ENCODE data around the gene TPST1.
"Not testable (repeated sequence)": the region's sequence is repeated elsewhere in the genome, so short reads cannot be mapped to it uniquely, and the experiment has no call there.

TPST1 gene

DNA sequence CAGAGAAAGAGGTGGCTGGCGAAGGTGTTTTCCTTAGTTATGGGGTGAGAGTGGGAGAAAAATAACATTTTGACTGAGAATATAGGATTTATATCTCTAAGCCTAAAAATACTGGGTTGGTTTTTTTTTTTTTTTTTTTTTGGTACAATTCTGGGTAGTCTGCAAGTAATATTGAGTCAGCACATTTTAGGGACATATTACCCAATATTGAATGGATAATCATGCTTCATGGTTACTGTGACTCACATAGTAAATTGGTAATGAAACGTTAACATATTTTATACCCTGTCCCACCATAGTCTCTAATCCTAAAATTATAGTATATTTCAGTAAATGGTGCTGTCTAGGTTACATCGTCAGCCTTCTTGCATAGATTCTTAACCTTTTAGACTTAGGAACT lies 91.4 kb downstream of the TPST1 start:
- no peak for FAIRE-seq

DNA sequence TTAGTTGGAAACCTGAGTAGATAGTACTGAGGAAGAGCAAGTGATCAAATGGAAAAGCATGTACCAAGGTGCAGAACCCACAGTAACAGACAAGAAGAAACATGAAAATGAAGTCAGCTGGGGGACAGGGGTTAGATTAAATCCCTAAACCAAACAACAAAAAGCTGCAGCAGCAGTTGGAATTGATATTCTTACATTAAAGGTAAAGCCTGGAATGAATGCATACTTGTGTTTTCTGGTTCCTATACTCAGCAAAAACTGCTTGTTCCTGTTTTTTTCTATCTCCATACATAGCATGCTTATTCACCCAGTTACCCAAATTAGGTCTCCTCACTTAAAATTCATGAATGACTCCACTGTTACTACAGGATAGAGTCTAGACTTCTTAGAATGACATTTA lies 92.4 kb downstream of the TPST1 start:
- no peak for FAIRE-seq

DNA sequence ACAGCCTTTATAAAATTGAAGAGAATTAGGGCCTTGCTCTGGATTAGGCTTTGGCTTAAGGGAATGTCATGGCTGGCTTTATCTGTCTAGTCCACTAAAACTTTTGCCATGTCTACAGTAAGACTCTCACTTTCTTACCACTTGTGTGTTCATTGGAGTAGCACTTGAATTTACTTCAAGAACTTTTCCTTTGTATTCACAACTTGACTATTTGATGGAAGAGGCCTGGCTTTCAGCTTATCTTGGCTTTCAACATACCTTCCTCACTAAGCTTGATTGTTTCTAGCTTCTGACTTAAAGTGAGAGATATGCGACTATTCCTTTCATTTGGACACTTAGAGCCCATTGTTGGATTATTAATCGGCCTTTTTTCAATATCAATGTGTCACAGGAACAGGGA lies 96.1 kb downstream of the TPST1 start:
- no peak for FAIRE-seq

DNA sequence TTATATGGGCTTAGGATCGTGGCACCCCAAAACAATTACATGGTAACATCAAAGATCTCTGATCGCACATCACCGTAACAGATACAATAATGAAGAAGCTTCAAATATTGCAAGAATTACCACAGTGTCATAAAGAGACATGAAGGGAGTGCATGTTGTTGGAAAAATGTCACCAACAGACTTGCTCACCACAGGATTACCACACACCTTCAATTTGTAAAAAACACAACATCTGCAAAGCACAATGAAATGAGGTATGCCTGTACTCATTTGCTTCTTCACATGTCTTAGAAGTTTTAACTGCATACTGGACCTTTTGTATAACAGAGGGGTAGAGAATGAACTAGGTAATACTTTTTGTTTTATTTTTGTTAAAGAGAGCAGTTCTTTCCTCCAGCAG lies 96.6 kb downstream of the TPST1 start:
- no peak for FAIRE-seq

DNA sequence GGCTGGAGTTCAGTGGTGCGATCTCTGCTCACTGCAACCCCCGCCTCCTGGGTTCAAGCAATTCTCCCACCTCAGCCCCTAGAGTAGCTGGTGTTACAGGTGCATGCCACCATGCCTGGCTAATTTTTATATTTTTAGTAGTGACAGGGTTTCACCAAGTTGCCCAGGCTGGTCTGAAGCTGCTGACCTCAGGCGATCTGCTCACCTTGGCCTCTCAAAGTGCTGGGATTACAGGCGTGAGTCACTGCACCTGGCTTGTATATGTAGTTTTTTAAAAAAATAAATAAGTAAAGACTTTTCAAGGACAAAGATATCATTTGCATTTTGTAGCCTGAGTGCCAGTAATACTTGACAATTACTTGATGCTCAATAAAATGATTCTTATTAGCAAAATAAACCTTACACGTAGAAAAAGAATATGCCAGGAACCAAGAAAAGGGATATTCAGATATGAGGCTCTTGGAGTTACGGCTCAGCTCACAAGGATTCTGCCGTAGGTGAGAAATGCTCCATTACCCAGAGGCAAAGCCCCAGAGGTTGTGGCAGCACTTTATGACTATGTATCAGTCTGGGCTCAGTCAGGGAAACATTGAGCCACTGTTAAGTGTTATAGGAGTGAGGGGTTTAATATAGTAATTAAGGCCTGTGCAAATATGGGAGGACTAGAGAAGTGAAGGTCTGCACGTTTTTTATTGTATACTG lies 98.5 kb downstream of the TPST1 start:
- FAIRE-seq, result no peak

DNA sequence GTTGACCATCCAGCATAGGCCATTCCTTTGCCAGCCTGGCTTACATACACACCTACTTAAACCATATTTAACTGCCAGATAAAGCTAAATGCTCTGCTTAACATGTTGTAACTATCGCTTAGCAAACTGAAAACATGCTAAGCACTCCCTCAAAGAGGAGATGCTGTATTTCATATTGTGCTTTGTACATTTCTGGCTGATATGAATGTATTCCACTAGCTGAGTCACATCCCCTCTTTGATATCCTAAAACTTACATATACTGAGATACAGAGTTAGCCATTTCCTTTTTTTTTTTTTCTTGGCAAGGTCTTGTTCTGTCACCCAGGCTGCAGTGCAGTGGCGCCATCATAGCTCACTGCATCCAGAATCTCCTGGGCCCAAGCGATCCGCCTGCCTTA lies 99.4 kb downstream of the TPST1 start:
- no peak for FAIRE-seq

DNA sequence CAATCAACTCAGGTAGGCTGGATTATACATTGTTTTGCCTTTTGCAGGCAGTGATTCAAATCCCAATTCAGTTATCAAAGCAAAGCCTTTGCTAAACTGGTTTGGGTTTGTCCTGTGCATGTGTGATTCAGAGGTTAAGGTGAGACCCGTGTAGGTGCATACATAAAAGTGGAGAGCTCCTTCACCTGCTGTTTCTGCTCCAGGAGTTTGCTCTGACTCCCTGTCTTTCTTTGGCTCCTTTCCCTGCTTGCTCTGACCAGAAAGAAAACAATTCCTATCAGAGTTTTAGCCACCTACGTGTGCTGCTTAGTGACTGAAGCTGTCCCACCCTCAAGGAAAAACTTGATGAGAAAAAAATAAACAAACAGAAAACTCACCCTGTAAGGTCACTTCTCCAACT lies 101.1 kb downstream of the TPST1 start:
- FAIRE-seq, result no peak

DNA sequence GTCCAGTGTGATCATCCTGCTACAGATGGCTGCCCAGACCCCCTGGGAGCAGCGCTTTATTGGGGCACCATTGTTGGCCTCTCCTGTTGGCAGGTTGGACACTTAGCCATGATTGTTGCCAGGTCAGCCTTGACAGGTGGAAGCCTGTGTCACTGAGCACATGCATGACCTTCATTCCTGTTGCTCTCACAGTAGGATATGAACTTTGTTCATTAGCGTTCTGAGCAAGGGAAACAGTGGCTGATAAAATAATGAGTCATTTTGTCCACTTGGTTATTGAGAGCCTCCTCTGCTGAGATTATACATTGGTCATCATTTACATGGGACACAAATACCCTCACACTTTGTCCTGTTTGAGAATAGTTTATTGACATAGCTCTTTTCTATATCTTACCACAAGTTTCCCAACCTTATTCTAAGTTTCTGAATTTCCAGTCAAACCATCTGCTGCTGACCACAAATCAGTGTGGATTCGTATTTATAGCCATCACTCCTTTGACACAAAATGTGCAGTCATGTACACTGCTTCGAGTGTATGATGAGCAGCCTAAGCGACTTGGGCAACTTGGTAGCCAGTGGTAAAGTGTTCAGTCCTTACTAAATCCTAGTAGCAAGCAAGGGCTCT lies 102.6 kb downstream of the TPST1 start:
- FAIRE-seq, result no peak

DNA sequence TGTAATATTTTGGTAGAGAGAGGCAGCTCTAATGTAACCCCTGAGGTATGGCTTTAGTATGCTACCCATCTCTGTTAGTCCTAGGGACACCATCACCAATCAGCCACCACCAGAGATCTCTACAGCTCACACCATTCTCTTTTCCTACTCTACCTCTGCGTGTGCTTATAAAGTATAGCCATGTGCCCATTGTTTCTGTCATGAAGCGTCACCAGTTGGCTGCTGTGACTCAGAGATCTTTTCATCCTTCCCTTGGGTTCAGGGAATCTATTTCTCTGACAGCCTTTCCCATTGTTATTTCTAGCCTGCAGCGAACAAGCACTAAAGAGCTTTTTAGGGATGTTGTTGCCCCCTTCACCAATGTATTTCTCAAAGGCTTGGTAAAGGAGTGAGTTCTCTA lies 103.3 kb downstream of the TPST1 start:
- no peak for FAIRE-seq

DNA sequence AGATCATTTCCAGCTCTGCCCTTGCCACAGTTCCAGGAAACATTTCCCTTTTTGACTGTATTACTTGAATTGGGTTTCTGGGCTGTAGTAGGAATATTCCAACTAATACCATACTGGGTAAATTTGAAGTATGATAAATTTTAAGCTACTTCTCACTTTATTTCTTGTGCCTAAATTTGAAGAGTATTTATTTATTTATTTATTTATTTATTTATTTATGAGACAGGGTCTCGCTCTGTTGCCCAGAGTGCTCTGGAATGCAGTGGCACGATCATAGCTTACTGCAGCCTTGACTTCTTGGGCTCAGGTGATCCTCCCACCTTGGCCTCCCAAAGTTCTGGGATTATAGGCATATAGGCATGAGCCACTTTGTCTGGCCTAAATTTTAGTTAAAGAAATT lies 105.5 kb downstream of the TPST1 start:
- no peak for FAIRE-seq

DNA sequence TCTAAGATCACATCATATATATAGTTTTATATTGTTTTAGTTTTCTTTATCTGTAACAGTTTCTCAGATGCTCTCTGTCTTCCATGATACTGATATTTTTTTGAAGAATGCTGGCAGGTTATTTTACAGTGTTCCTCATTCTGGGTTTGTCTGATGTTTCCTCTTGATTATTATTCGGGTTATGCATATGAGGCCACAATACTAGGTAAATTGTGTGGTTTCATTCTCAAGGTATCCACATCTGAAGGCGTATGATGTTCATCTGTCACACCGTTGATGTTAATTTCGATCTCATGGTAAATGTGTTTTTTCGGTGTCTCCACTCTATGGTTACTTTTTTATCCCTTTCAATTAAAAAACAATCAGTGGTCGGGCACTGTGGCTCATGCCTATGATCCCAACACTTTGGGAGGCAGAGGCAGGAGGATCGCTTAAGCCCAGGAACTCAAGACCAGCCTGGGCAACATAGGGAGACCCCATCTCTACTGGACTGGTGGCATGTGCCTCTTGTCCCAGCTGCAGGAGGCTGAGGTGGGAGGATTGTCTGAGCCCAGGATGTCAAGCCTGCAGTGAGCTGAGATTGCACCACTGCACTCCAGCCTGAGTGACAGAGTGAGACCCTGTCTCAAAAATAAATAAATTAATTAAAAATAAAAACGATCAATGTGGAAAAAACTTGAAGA lies 108.9 kb downstream of the TPST1 start:
- FAIRE-seq, result peak; percentile 4

DNA sequence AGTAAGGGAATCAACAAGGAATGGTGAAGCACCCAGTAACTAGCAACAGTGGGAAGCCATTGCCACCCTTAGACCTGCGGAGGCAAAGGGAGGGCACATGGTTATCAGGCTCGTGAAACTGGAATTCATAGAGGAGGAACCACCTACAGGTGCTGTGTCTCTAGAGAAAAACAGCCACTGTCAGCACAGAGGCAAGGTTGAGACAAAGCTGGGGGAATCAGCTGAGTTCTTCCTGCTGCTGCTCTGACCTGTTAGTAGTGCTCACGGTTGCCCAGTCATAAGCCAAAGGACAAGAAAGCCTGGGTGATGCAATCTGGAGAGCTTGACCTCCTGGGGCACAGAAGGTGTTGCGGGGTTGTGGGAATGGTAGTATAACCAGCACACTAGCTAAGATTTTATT lies 110.1 kb downstream of the TPST1 start:
- FAIRE-seq, result no peak

DNA sequence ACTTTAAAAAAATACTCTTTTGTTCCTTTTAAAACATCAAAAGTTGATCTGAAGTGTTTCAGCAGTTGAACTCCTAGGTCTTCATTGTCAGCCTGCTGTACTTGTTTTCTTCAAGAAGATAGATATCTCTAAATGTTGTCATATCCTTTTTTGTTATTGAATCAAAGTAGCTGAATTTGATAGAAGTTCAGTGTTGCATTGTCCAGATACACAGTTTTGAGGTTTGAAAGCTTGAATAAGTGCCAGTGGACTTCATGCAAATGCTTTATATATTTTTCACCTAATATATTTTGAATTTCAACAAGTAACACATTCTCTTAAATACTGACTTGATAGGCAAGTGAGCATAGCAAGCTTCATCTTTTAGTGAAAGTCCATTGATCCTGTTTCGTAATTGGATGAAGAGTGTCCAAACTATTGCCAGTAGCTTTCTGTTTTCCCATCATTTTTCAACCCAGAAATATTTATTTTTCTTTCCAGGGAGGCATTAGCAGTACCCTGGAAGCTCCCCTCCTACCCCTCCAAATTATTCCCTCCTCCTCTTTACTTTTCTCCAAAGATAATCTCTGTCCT lies 114.4 kb downstream of the TPST1 start:
- peak; percentile 46 for FAIRE-seq

DNA sequence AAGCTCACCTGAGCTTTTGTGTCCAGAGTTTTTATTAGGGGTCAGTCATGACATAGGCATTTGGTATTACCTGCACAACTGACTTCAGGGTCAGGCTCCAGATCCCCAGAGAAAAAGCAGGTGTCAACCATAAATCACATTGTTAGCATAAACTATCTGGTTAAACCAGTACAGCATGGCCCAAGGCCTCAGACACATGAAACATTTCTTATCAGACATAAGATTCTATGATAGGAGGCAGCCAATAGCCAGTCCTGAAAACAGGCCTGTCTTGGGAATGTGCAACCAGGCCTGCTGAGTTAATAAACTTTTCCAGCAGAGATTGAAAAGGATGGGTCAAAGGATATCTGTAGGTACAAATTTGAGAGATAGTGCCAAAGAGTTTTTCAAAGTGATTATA lies 116.1 kb downstream of the TPST1 start:
- FAIRE-seq, result no peak

DNA sequence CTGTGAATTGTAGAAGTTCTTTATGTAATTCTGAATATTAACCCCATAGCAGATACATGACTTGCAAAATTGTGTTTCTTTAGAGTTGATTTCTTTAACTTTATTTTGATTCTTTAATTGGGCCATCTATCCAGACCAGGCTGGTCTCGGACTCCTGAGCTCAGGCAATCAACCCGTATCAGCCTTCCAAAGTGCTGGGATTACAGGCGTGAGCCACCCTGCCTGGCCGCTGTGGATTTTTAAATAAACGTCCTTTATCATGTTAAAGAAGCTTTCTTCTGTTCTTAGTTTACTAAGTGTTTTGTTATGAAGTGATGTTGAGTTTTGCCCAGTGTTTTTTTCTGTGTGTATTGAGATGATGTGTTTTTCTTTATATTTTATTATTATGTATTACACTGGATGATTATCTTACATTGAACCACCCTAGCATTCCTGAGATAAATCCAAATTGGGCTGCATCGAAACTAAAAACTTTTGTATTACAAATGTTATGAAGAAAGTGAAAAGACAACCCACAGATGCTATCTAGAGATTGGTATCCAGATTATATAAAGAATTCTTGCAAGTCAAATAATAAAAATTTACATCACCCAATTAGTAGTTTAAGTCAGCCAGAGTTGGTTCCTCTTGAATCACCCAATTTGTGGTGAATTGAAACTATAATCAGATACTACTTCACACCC lies 118.1 kb downstream of the TPST1 start:
- FAIRE-seq, result no peak

DNA sequence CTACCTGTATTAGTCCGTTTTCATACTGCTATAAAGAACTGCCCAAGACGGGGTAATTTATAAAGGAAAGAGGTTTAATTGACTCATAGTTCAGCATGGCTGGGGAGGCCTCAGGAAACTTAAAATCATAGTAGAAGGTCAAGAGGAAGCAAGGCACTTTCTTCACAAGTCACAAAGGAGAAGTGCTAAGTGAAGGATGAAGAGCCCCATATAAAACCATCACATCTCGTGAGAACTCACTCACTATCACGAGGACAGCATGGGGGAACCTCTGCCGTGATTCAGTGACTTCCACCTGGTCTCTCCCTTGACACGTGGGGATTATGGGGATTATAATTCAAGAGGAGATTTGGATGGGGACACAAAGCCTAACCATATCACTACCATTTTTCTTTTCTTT lies 119.9 kb downstream of the TPST1 start:
- FAIRE-seq, result not testable (repeated sequence)

DNA sequence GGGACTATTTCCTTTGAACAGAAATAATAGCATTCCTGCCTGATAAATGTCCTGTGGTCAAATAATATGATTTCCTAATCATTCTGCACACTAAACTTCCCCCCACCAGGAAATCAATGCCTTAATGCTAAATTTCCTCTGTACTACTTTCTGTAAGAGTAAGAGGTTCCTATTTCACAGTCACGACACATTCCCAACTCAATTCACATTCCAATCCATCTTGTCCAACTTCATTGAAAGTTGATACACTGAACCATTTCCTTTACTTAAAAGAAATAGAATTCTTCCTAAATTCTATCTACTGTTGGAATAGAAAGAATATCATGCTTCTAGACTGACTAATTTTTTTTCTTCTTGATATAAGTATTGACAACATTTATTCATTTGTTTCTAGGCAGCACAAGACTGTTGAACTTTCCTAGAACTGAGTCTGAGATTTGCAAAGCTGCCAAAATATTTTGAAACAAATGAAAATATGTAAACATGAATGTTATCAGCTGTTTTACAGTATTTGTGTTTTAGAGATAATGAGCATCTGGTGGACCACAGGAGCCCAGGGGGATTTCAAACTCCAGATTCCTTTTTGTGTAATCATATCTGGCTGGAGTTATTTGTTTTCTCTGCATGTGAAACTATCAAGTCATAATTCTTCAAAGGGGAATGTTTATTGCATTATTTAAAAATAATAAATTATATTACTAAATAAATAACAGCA lies 121.5 kb downstream of the TPST1 start:
- FAIRE-seq, result peak; percentile 99

DNA sequence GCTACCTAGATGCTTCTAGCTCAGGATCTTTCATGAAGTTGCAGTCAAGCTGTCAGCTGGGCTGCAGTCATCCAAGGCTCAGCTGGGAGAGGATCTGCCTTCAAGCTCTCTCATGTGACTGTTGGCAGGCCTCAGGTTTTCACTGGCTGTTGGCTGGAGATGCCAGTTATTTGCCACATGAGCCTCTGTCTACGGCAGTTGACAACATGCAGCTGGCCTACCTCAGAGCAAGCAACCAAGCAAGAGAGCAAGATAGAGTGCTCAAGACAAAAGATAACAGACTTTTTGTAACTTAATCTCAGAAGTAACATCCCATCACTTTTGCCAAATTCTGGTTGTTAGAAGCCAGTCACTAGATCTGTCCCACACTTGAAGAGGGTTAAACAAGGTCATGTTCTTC lies 125.8 kb downstream of the TPST1 start:
- FAIRE-seq, result no peak

DNA sequence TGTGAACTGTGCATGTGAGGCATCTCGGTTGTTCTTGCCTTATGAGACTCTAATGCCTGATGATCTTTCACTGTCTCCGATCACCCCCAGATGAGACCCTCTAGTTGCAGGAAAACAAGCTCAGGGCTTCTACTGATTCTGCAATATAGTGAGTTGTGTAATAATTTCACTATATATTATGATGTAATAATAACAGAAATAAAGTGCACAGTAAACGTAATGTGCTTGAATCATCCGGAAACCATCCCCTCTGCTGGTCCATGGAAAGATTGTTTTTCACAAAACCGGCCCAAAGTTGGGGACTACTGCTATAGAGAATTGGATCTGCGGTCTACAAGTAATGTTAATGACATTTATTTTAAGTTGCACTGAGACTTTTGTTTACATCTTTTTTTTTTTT lies 126.7 kb downstream of the TPST1 start:
- no peak for FAIRE-seq

DNA sequence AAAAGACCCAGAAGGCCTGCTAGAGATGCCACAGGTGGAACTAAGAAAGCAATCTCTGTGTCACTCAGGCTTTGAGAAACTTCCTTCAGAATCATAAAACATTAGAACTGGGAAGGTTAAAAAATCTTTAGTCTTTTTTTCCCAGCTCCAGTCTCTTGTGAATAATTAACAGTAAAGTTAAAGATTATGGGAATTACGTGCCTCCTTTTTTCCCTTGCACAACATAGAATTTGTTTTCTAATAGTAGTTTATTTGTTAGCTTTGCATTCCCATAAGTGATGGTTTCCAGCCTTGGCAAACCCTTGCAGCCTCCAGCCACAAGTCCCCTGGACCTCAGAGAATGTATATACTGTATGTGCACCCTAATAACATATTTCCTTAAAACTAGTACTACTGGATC lies 128.3 kb downstream of the TPST1 start:
- no peak for FAIRE-seq

DNA sequence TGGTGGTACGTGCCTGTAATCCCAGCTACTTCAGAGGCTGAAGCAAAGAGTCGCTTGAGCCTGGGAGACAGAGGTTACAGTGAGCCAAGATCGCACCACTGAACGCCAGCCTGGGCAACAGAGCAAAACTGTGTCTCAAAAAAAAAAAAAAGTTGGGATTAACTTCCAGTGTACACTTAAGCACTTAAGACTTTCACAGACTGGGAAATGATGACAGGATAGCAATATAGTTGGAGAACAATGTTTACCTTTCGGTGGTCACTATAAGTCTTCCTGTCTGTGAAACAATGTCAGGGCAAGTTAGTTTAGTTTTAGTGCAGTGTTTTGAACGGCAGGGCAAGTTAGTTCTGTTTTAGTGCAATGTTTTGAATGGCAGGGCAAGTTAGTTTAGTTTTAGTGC lies 130.2 kb downstream of the TPST1 start:
- FAIRE-seq, result no peak

DNA sequence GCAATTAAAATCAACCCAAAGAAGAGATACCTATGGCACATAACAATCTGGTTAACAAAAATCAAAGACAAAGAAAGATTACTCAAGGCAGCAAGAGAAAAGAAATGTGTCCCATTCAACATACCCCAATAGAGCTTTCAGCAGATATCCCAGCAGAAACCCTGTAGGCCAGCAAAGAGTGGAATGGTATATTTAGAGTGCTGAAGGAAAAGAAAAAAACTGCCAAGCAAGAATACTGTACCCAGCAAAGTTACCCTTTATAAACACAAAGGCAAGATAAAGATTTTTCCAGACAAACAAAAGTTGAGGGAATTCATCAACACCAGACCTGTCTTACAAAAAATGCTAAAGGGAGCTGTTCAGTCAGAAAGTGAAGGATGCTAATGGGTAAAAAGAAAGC lies 131.6 kb downstream of the TPST1 start:
- no peak for FAIRE-seq

DNA sequence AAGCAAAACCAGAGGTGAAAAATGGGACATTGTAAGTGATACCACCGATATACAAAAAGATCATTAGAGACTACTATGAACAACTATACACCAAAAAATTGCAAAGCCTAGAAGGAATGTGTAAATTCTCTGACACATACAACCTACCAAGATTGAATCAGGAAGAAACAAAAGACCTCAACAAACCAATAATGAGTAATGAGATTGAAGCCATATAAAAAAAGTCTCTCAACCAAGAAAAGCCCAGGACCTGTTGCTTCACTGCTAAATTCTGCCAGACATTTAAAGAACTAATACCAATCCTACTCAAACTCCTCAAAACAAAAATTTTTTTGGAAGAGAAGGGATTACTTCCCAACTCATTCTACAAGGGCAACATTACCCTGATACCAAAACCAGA lies 134.0 kb downstream of the TPST1 start:
- FAIRE-seq, result no peak
